Activated B cell treated with CpG ODN at 0.5 μM for 24 hours (primary cell): Measurements from ENCODE around the gene CLDN19. TPM values are rescaled to one million over a fixed set of nuclear protein-coding genes. Genes with fewer than 3 reads are reported as not detected.

Experiments
- ATAC-seq: fragments of 200-7000 bp; cut with Tn5 transposase; one replicate; pipeline ENCODE4 v1.10.0; 2021; ENCODE audit warnings: low read depth, mild to moderate bottlenecking, moderate library complexity
- CTCF ChIA-PET: fragments of 350-600 bp; sonication (Branson Sonifier 250); formaldehyde crosslinking; loops from one replicate; lab custom pipeline; 2021; ENCODE audit warnings: antibody characterized with exemption; lab: Charles Lee
- POLR2A ChIA-PET: fragments of 350-600 bp; sonication (Branson Sonifier 250); formaldehyde crosslinking; loops from one replicate; lab custom pipeline; 2021; ENCODE audit warnings: antibody characterized with exemption; lab: Charles Lee
- DNase-seq: peaks from one replicate; pipeline ENCODE4 v3.0.0; 2022
- H3K27ac Mint-ChIP-seq: one replicate; pipeline ENCODE4 v1.8.0; 2020; ENCODE audit warnings: mixed read lengths
- H3K27me3 Mint-ChIP-seq: one replicate; pipeline ENCODE4 v1.8.0; 2021; ENCODE audit warnings: mixed read lengths
- H3K36me3 Mint-ChIP-seq: one replicate; pipeline ENCODE4 v1.8.0; 2021; ENCODE audit warnings: low read depth, mixed read lengths
- H3K4me1 Mint-ChIP-seq: one replicate; pipeline ENCODE4 v1.8.0; 2021; ENCODE audit warnings: mixed read lengths
- H3K4me3 Mint-ChIP-seq: one replicate; pipeline ENCODE4 v1.8.0; 2020; ENCODE audit warnings: mild to moderate bottlenecking, mixed read lengths
- H3K9me3 Mint-ChIP-seq: one replicate; pipeline ENCODE4 v1.8.0; 2020; ENCODE audit warnings: mixed read lengths
- intact Hi-C: fragments of 100-400 bp; cut with micrococcal nuclease; formaldehyde crosslinking; loops from one replicate; pipeline ENCODE4 v1.15.1; 2024
- total RNA-seq: library from RNA; stranded (reverse); gene quantifications from 2 replicates; pipeline ENCODE4 v1.2.3, GENCODE V29; 2022
- TF ChIP-seq, protein P1 (sequence below): fragments of 200-600 bp; IDR thresholded peaks from one replicate; pipeline ENCODE4 v1.8.0; 2022; ENCODE audit warnings: antibody characterized with exemption, mild to moderate bottlenecking

The CLDN19 gene
- total RNA-seq, 1 donor from 2014 or later = not detected

DNA sequence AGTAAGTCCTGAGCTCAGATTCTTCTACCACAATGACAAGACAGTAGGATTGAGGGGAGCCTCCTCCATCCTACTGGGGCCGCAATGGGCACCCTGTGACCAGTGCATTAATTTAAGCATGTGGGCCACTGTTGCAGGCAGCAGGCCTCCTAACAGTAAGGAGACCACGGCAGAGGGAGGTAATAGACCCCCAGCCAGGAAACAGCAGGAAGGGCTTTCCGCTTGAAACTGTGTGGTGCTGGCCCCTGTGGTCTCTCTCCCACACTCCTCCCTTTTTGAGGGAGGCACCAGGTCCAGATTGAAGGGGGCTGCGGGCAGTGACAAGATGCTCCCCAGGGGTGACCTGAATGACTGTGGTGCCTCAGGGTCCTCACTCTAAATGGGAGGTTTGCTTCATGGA is 1.7 kb upstream of the CLDN19 start:
- ChIA-PET CTCF (no interaction called here), POLR2A (no interaction called here)

DNA sequence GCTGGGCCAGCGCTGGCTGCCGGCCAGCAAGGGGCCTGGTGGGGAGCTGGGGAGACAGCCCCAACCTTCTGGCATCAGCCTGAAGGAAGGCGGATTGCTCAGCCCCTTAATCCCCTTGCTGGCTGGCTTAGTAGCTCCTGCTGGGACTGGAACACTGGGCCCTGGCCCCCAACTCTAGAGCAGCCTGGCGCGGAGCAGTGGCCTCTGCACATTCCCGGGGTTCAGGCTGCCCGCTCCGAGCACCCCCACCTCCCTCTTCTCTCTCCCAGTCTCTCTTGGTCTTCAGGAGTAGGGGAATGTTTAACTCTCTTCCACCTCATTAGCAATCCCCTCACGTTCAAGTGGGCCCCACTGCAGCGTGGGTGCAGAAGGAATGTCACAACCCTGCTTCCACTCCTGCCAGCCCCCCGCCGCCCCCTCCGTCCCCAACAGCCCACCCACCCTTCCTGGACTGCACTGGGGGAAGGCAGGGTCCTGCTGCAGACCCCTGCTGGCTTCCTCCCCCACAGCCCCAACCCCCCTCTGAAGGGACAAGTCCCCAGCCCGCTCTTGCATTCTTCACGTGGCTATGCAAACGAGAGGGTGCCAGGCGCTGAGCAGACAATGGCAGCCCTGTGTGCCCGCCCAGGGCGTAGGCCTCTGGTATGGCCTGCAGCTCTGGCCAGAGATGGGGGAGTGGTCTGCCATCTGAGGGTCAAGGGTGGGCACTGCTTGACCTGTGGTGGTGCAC is 980 bp upstream of the CLDN19 start:
- Mint-ChIP-seq H3K27me3 (no peaks in the 10 kb centered on the region), H3K9me3 (no peaks in the 10 kb centered on the region), H3K4me3 (no peak overlapping the region), H3K4me1 (peaks cover 16% of the 10 kb centered on the region), H3K27ac (no peak overlapping the region), H3K36me3 (peaks cover 5% of the 10 kb centered on the region)
- ATAC-seq = no peak
- intact Hi-C loops = no loop called here
- TF ChIP-seq, protein P1, sequence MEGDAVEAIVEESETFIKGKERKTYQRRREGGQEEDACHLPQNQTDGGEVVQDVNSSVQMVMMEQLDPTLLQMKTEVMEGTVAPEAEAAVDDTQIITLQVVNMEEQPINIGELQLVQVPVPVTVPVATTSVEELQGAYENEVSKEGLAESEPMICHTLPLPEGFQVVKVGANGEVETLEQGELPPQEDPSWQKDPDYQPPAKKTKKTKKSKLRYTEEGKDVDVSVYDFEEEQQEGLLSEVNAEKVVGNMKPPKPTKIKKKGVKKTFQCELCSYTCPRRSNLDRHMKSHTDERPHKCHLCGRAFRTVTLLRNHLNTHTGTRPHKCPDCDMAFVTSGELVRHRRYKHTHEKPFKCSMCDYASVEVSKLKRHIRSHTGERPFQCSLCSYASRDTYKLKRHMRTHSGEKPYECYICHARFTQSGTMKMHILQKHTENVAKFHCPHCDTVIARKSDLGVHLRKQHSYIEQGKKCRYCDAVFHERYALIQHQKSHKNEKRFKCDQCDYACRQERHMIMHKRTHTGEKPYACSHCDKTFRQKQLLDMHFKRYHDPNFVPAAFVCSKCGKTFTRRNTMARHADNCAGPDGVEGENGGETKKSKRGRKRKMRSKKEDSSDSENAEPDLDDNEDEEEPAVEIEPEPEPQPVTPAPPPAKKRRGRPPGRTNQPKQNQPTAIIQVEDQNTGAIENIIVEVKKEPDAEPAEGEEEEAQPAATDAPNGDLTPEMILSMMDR = no peak
- DNase-seq = no peak
- ChIA-PET POLR2A (no interaction called here), CTCF (no interaction called here)

More for the DNA sequence above, 1.7 kb upstream of the CLDN19 start:
- no peak overlapping the region for H3K27ac Mint-ChIP-seq
- DNase-seq (no peak), ATAC-seq (no peak)
- intact Hi-C loops = no loop called here
- H3K4me3 Mint-ChIP-seq = no peak overlapping the region
- H3K4me1 Mint-ChIP-seq = peaks cover 10% of the 10 kb centered on the region
- no peaks in the 10 kb centered on the region for H3K9me3 Mint-ChIP-seq
- TF ChIP-seq, protein P1 = no peak
- H3K36me3 Mint-ChIP-seq = peaks cover 12% of the 10 kb centered on the region
- no peaks in the 10 kb centered on the region for H3K27me3 Mint-ChIP-seq

DNA sequence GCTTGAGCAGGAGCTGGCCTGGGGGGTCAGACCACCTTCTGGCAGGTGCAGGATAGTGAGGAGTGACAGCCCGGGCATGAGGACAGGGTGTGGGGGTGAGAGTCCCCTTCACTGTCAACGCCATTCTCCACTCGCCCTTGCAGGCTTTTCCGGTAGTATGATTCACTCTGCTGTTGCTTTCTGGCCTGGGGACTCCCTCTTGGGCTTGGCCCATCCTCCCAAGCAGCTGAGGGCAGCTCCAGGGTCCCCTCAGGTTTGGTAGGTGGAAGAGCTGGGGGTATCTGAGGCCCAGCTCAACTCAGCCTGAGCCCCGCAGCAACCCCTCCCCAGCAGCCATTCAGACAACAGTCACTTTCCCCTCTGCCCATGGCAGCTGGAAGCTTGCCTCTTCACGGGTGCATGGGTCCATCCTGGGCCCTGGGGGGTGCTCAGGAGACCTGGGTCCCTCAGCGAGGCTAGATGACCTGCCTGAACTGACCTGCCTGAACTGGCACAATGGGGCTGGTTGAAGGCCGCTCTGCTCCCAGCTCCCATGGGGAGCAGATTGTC is 1.3 kb downstream of the CLDN19 start:
- H3K4me1 Mint-ChIP-seq = peaks cover 16% of the 10 kb centered on the region
- ChIA-PET POLR2A (no interaction called here), CTCF (no interaction called here)
- H3K9me3 Mint-ChIP-seq = no peaks in the 10 kb centered on the region
- H3K27me3 Mint-ChIP-seq = no peaks in the 10 kb centered on the region
- DNase-seq = no peak
- H3K36me3 Mint-ChIP-seq = no peaks in the 10 kb centered on the region
- TF ChIP-seq, protein P1 = no peak
- intact Hi-C loops = no loop called here
- no peak overlapping the region for H3K27ac Mint-ChIP-seq
- ATAC-seq = no peak
- no peak overlapping the region for H3K4me3 Mint-ChIP-seq

DNA sequence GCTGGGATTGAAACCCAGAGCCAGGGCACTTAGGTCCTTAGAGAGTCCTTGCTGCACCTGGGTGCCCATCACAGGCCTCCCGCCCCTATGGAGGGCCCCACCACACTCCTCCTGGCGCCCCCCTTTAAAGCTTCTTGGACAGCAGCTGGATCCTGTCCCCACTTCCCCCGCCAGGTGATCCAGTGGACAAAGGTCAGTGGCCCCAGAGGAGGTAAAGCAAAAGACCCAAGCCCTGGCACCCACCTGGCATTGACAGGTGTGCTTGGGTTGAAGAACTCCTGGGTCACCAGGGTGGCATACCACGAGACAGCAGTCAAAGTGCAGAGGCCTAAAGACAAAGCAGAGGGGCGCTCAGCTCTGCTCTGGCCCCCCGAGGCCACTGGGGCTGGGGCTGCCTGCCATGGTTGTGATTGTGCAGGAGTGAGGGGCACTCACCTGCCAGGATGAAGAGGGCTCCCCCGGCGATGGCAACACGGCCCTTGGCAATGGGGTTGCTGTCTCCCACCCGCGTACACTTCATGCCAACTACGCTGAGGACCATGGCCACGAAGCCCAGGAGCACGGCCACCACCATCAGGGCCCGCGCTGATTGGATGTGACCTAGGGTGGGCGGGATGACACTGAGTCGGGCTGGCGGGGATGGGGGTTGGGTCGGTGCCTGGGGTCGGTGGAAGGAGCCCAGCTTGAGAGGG is 1.9 kb downstream of the CLDN19 start:
- no peaks in the 10 kb centered on the region for H3K27me3 Mint-ChIP-seq
- TF ChIP-seq, protein P1 = no peak
- no peak for ATAC-seq
- CTCF ChIA-PET = no interaction called here
- DNase-seq = no peak
- intact Hi-C loops = no loop called here
- peaks cover 16% of the 10 kb centered on the region for H3K4me1 Mint-ChIP-seq
- no peaks in the 10 kb centered on the region for H3K36me3 Mint-ChIP-seq
- no peaks in the 10 kb centered on the region for H3K9me3 Mint-ChIP-seq
- POLR2A ChIA-PET = no interaction called here
- H3K27ac Mint-ChIP-seq = no peak overlapping the region
- no peak overlapping the region for H3K4me3 Mint-ChIP-seq

DNA sequence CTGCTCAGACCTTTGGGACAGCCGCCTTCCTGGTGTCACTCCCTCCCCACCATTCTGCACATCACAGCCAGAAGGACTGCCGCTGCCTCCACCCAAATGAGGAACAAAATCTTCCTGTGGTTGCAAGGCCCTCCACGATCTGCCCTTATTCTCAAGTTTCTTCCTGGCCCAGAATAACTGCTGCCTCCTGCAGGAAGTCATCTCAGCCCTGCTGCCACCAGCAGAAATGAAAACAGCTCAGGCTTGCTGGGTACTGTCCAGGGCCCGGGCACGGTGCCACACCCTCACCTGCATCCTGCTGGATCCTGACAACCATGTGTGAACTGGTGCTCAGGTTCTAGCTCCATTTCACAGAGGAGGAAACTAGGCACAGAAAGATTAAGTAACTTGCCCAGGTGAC is 2.8 kb downstream of the CLDN19 start:
- no peaks in the 10 kb centered on the region for H3K36me3 Mint-ChIP-seq
- no peak overlapping the region for H3K4me3 Mint-ChIP-seq
- ChIA-PET CTCF (no interaction called here), POLR2A (no interaction called here)
- TF ChIP-seq, protein P1 = no peak
- intact Hi-C loops = no loop called here
- H3K27me3 Mint-ChIP-seq = no peaks in the 10 kb centered on the region
- peaks cover 16% of the 10 kb centered on the region for H3K4me1 Mint-ChIP-seq
- no peak for ATAC-seq
- peak overlapping the region; percentile 16 for H3K27ac Mint-ChIP-seq
- H3K9me3 Mint-ChIP-seq = no peaks in the 10 kb centered on the region
- no peak for DNase-seq
